Fibroblast of skin of right biceps (primary cell): ENCODE data around the gene SPRYD4.
"Not testable (repeated sequence)": the region's sequence is repeated elsewhere in the genome, so short reads cannot be mapped to it uniquely, and the experiment has no call there.

Source experiments
- DNase-seq: peaks from one replicate; pipeline ENCODE4 v3.0.0-alpha.2; 2013

SPRYD4 gene

DNA sequence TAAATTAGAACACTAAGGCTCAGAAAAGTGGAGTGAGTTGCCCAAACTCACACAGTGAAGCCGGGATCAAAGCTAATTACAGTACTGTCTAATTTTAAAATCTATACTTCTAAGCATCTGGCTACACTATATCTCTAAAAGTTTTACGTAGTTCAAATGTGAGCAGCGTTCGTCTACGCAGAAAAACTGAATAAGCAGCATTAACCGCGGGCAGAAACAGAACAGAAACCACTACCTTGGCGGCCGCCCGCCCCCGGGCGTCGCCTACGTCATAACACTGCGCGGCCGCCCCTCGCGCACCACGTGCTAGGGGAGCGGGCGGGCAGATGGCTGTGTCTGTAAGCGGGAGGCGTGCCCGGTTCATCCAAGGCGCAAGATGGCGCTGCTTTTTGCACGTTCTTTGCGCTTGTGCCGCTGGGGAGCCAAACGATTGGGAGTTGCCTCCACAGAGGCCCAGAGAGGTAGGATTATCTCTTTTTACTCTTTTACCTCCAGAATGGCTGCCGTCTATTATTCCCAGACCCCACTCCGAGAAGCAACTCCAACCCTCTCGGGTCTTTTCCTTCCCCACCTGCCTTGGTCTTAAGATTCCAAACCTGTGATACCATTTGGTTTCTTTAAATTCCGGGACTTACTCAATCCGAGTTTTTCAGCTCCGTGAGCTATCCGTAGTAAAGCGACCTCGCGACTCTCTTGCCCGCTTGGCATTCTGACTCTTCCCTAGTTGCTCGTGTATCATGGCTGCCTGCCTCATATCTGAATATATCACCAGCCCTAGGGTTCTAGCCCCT lies at the start of gene SPRYD4:
TSS of gene SPRYD4 (plus strand) at position 363 of the 791 bp plus-strand sequence. CDS start at position 377, 14 bp downstream.
- DNase-seq = peak; percentile 94

DNA sequence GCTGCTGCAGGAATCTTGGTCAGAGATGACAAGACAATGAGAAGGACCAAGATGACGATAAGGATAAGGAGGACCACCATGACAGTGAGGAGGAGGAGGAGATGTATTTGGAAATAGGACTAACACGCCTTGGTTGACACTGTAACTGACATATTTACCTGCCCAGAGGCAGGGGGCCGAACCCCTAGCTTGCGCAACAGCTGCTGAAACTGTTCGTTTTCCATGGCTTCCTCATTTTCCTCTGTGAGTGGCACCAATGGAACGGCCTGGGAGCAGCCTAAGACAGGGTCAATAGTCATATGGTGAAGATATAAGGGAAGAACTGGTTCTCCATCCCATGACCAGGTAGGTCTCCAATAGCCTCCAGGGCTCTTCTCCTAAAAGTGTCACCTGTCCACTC lies 48.0 kb upstream of the SPRYD4 start:
- no peak for DNase-seq

DNA sequence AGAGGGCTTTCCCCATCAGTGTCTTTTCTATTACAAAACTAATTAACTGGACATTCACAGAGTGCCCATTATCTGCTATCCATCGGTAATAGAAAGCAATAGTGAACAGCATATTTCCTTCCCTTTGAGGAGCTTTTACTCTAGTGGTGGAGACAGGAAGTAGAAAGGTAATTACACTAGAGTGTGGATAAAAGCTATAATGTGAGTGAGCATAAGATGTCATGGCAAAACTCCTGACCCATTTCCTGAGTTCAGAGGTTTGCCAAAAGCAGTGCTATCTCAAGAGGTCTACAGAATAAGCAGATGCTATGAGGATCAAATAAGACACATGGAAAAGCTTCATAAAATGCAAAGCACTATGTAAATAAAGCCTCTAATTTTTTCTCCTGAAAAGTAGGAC lies 43.2 kb upstream of the SPRYD4 start:
- no peak for DNase-seq

DNA sequence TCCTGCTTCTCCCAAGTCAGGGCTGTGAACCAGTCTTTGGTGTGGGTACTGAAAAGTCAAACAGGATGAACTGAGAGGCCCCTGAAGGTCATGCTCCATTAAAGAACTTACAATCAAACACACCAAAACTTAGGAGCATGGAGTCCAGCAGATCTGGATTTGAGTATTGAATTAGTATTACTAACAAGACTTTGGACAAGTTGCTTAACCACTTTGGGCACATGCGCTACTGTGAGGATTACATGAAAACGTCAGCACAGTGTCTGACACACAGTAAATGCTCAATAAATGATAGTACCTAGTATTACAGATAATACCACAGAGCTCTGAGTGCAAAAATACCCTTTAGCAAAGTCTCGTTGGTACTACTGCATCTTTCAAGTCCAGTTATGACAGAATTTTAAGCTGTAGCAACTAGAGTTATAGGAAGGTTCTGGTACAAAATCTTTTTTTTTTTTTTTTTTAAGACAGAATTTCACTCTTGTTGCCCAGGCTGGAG lies 42.4 kb upstream of the SPRYD4 start:
- no peak for DNase-seq

DNA sequence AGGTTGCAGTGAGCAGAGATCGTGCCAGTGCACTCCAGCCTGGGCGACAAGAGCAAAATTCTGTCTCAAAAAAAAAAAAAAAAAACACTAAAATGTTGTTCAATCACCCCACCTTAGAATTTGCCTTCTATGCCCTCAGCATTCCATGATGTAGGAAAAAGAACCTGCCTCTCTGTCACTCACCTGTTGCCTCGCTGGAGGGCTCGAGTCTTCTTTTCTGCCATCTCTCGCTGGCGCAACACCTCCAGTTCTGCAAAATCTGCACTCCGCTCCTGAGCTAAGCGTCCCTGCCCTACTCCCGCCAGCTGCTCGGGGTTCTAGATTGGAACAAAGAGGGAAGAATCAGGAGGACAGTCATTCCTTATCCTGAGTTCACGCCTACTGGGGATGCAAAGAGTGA lies 37.1 kb upstream of the SPRYD4 start:
- DNase-seq = no peak

DNA sequence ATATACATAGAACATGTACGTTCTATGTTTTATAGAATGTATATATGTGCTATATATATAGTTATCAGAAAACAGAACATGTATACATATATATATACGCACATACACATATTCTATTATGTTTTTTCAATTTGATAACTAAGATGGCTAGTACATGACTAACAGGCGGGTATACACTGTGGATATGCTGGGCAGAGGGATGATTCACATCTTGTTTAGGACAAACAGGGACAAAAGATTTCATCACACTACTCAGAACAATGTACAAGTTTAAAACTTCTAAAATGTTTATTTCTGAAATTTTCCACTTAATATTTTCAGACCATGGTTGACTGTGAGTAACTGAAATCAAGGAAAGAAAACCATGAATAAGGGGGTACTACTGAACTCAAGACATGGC lies 36.5 kb upstream of the SPRYD4 start:
- no peak for DNase-seq

DNA sequence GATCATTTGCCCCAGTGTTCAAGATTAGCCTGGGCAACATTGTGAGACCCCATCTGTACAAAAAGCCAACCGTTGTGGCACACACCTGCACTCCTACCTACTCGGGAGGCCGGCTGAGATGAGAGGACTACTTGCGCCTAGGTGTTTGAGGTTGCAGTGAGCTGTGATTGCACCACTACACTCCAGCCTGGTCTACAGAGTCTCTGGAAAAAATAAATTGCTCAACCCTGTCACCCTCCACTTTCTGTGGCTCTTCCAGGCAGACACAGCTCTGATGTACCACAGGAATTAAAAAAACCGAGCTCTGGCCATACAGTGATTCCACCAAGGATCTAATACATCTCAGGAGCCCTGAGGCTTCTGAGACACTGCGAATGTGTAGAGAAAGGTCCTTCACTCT lies 33.5 kb upstream of the SPRYD4 start:
- DNase-seq = no peak

DNA sequence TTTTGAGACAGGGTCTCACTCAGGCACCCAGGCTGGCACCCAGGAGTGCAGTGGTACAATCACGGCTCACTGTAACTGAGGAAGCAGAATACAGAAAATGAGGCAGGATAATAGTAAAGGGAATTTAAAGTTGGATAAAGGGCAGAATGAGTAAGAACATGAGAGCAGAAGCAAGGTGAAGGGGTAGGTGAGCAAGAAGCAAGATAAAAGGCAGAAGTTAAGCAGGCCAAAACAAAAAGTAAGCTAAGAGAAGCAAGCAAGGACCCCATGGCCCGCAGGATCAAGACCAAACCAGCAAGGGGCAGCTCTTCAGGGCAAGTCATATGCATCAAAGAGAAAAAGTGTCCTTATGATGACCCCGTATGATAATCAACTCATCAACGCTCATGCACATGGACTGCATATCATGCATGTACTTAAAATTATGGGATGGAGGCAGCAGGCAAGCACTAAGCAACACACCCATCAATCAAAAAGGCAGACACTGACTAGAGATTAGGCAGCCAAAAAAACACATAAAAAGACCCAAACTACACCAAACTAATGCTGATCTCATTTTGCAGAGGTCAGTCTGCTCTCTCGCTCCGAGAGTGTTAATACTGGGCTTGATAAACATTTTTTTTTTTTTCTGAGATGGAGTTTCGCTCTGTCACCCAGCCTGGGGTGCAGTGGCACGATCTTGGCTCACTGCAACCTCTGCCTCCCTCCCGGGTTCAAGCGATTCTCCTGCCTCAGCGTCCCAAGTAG lies 30.8 kb upstream of the SPRYD4 start:
- no peak for DNase-seq

DNA sequence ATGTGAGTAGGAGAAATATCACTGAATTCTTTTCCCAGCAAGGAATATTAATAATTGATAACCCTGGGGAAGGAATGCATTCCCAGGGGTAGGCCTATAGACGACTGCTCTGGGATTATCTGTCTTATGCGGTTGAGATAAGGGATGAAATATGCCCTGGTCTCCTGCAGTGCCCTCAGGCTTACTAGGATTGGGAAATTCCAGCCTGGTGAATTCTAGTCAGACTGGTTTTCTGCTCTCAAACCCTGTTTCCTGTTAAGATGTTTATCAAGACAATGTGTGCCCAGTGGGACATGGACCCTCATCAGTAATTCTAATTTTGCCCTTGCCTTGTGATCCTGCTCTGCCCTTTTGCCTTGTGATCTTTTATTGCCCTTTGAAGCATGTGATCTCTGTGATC lies 25.2 kb upstream of the SPRYD4 start:
- not testable (repeated sequence) for DNase-seq

DNA sequence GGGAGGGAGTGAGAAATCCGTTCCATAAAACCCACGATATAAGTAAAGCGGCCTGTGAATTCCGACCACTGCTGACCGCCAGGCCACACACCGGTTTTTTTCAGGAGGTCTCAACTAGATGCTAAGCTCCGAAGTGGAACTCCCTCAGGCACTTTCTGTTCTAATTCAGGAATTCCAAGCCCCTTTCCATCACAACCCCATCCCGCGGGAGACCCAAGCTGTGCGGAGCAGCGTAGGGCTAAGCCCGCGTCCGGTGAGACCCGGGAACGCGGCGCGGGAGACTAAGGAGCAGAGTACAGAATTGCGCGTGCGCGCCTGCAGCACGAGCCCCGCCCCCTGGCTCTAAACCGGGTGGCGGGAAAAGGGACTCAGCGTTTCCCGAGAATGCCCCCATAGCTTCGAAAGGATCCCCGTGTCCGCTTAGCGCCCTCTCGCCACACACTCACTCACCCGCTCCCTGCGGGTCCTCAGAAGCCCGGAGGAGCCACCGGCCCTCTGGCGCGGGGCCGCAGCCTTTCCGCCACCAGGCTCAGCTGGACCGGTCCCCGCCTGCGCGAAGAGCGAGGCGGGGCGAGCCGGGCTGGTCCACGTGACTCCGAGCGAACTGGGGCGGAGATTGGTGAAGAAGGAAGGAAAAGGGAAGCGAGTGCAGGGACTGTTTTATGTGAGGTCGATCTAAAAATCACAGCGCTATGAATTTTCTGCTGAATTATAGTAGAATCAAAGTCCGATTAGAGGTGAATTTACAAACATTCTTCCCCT lies 19.3 kb upstream of the SPRYD4 start, which contains the start of gene TIMELESS:
TSS of gene TIMELESS (minus strand) at position 567 of the 762 bp plus-strand sequence. CDS start 15,256 bp downstream, outside the sequence.
- DNase-seq = peak; percentile 89

DNA sequence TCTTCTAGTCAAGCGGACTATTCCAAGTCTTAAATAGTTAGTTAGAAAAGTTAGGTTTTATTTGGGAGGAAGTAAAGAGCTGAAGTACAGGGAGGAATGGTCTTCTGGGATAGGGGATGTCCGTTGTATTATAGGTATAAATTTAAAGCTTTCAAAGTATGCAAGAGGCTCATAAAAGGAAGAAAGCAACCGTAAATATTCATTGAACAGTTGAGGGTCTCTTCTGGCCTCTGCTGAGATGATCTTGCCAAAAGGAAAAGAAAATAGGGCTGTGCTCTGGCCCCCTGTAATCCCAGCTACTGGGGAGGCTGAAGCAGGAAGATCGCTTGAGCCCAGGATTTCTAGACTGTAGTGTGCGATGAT lies 18.8 kb upstream of the SPRYD4 start:
- DNase-seq = no peak

DNA sequence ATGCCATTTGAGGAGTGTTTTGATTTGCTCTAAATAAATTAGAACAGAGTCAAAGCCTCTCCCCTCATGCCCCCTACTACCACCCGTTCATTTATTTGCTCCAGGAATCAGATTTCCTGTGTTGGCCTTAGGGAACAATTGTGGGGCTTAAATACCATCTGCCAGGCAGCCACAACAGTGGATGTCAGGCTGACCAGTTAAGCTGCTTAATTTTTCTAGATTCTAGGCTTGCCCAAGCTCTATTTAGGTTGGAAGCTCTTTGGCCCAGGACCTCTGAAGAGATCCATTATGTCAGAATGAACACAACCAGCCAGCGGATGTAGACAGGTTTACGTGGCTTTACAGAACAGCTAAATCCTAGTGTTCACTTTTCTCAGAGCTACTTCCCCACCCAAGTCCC lies 18.1 kb upstream of the SPRYD4 start:
- no peak for DNase-seq

DNA sequence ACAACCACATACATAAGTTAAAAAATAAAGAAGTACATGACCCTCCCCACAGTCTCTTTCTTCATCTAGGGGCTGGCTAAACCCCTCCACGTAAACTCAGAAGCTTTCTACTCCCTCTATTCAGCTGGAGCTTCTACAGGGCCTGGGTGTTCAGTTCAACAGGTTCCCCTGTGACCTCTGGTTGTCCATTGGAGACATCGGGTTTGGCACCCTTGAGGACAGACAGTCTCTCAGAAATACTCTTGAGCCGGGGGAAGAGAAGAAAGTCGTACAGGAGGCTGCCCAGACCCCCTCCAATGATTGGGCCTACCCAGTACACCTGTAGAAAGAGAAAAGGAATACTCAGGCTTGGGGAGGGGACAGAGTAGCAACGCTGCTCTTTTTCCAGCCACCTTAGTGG lies 17.2 kb upstream of the SPRYD4 start:
- DNase-seq = no peak

DNA sequence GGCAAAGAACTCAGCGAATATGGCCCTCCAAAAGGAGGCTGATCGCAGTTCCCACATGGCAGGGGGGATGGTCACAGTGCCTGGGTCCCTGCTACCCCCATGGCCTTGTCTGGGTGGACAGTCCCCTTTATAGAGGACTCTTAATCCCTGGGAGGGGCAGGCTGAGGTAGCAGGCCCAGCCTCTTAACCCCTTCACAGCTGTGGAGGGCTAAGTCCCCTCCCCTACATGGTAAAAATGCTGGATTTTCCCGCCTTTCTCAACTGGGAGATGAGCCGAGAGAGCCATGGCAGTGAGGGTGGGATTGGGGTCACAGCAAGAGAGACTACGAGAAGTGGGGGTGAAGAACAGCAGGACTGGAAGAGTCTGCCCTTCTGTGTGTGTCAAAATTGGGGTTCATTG lies 13.8 kb upstream of the SPRYD4 start, which contains the start of gene MIP:
TSS of gene MIP (minus strand) at position 101 of the 400 bp plus-strand sequence. CDS start at position 57, 44 bp downstream.
- DNase-seq = no peak

DNA sequence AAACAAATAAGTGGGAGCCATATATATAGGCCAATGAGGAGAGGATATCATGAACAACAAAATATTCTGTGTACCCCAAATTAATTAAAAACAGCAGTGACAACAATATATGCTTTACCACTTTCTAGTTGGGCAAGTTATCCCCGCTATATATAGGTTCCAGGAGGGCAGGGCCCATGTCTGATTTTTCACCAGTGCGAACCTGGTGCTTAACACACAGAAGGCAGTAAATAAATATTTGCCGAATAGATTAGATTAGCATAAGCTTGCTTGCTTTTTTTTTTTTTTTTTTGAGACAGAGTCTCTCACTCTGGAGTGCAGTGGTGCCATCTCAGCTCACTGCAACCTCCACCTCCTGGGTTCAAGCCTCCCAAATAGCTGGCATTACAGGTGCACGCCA lies 10.6 kb upstream of the SPRYD4 start:
- DNase-seq = no peak

DNA sequence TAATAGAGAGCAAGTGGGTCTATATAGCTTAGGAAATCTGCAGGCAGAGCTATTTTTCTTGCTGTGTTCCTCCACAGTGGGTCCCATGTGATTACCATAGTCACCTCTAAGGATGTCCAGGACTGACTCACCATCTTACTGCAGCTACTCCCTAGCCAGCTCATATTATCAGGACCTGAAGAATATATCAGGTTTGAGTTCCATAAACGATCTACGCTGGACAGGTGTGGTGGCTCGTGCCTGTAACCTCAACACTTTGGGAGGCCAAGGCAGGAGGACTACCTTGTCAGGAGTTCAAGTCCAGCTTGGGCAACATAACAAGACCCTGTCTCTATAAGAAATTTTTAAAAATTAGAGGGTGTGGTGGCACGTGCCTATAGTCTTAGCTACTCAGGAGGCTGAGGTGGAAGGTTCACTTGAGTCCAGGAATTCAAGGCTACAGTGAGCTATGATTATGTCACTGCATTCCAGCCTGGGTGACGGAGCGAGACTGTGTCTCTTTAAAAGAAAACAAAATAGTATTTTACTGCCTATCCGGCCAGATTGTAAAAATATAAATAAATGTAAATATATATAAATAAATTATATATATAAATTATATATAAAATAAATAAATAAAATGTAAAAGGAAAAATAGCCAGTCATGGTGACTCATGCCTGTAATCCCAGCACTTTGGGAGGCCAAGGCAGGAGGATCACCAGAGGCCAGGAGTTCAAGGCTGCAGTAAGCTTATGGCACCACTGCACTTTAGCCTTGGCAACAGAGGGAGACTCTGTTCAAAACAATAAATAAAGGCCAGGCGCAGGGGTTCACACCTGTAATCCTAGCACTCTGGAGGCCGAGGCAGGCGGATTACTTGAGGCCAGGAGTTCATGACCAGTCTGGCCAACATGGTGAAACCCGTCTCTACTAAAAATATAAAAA lies 6.9 kb upstream of the SPRYD4 start:
- DNase-seq = peak; percentile 11

DNA sequence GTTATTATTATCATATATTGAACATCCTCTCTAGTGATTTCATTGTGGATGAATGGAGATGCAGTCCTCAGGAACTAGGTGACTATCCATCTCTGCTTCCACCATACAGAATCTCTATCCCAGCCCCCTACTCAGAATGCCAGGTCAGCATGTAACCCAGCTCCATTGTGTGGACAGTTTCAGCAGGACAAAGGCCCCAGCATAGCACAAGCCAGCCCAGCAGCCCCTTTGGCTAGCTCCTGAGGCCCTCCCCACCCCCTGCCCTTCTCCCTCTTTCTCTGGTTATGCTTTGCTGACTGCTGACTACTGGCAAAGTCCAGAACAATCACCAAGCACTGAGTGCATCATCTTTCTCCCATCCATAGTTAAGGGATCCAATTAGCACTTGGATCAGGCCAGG lies 5.8 kb upstream of the SPRYD4 start:
- no peak for DNase-seq

DNA sequence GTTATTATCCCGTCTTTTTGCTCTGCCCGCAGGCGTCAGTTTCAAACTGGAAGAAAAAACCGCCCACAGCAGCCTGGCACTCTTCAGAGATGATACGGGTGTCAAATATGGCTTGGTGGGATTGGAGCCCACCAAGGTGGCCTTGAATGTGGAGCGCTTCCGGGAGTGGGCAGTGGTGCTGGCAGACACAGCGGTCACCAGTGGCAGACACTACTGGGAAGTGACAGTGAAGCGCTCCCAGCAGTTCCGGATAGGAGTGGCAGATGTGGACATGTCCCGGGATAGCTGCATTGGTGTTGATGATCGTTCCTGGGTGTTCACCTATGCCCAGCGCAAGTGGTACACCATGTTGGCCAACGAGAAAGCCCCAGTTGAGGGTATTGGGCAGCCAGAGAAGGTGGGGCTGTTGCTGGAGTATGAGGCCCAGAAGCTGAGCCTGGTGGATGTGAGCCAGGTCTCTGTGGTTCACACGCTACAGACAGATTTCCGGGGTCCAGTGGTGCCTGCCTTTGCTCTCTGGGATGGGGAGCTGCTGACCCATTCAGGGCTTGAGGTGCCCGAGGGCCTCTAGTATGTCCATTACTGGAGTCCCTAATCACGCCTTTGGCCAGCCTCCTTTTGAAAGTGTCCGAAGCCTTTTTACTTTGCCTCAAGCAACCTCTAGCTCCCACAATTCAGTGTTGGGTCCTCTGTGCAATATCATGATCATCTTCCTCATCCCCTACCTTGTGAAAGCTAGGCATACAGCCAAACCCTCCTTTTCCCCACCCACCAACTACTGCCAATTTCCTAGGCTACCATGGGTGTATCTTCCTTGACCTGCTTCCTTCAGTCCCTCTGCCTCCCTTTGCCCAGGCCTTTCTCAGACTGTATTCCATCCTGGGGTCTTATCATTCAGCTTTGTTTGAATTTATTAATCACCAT lies 891 bp downstream of the SPRYD4 start:
- DNase-seq = no peak

DNA sequence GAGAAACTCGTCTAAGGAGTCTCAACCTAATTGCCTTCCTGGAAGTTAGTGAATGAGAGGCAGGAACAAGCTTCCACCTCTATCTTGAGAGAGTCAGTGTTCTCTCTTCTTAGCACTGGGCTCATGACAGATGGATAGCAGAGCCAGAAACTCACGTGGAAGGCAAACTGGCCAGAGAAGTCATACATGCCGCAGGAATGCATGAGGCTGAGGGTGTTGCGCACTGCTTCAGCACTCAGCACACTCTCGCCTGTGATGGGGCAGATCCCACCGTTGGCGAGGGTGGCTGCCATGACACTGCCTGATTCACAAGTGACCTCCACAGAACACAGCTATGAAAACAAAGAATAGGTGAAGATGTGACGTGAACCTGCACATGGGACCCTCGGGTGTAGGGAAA lies 6.0 kb downstream of the SPRYD4 start:
- no peak for DNase-seq

DNA sequence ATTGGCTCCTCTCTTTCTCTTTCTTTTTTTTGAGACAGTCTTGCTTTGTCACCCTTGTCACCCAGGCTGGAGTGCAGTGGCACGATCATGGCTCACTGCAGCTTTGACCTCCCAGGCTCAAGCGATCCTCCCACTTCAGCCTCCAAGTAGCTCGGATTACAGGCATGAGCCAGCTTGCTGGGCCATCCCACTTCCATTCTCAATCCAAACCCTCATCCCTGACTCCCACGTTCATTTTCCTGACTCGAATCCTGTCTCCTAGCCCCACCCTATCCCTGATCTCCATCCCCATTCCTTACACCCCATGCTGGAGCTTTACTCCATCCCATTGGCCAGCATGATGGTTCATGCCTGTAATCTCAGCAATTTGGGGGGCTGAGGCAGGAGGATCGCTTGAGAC lies 7.8 kb downstream of the SPRYD4 start:
- no peak for DNase-seq

DNA sequence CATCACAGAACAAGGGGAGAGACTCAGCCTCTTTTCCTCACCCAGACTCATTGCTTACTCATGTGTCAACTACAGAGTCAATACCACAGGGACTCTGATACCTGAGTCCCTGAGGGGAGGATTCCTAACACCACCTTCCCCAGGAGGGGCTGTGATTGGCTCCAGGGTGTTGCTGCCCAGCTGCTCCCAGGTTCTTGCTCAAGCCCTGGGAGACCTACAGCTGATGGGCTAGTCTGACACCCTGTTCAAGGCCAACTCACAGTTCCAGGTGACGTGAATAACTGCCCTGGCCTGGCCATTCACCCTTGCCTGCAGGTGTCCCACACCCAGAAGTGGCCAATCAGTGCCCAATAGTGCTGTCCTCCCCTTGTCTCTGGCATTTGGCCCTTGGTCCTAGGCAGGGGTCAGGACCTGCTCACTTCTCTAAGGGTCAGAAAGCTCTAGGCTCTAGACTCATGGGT lies 8.6 kb downstream of the SPRYD4 start:
- DNase-seq = no peak
